GM19324 (cell line): ENCODE results near the gene GRAMD1A.
"Not testable (repeated sequence)": the region's sequence is repeated elsewhere in the genome, so short reads cannot be mapped to it uniquely, and the experiment has no call there.

ENCODE experiments used
- ATAC-seq: cut with Tn5 transposase; IDR thresholded peaks from one replicate; pipeline ENCODE4 v1.9.1; 2021; ENCODE audit warnings: mild to moderate bottlenecking, moderate library complexity; ENCODE audit not compliant: unreplicated experiment, low FRiP score

GRAMD1A gene

DNA sequence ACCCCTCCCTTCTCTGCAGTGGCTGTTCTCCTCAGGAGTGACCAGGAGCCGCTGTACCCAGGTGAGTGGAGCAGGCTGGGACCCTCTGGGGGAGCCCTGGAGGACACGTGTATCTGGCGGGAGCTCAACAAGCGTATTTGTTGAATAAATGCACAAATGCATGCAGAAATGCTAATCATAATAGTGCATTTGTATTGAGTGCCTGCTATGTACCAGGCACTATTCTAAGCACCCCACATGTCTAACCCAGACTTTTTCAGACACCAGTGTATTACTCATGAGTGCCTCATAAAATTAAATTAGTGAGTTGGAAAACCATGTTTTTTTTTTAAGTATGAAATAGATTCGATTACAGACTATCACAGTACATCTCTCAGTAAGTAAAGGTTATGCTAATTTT is 49.3 kb downstream of the GRAMD1A start:
- ATAC-seq, result no peak

- not testable (repeated sequence) for ATAC-seq
These were observed 50.5 kb downstream of the GRAMD1A start for GRCh38 chr19:35050662-35051061.

GRCh38 chr19:35051268-35051667 is 51.1 kb downstream of the GRAMD1A start:
- ATAC-seq, result not testable (repeated sequence)

DNA sequence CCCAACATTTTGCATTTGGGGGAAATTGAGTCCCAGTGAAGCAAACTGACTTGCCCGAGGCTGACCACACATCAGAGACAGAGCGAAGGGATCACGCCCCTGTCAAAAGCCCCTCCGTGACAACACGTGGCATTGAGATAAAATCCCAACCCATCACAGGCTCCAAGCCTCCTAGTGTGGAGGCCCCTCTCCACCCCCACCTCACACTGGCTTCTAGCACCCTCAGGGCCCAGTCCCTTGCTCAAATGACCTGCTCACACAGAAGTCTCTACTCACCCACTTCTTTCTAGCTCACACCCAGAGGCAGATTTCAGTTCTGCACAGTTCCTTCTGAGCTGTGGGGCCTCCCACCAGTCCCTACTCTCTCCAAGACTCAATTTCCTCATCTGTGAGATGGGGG is 51.7 kb downstream of the GRAMD1A start:
- ATAC-seq, result no peak

DNA sequence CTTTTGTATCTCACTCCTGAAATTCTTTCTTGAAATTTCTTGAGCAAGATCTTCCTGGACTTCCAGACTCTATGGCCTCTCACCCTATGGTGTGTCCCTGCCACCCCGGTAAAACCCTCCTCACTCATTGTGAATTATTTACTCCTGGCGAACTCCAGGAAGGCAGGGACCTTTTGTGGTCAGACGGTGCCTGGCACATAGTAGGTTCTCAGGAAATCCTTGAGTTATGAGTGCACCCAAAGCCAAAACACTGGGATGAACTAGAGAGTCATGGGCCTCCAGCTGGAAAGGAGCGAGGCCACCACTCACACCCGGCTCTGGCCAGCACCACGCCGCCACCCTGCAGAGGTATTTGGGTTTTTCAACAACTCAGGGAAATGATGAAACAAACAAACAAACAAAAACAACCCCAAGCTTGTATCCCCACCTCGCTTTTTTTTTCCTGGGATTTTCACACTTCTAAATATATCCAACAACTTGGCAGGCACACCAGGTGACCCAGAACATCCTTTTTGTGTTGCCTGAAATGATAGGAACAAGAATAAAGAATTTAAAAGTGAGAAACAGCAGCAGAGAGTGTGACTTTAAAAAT is 52.6 kb downstream of the GRAMD1A start:
- no peak for ATAC-seq

DNA sequence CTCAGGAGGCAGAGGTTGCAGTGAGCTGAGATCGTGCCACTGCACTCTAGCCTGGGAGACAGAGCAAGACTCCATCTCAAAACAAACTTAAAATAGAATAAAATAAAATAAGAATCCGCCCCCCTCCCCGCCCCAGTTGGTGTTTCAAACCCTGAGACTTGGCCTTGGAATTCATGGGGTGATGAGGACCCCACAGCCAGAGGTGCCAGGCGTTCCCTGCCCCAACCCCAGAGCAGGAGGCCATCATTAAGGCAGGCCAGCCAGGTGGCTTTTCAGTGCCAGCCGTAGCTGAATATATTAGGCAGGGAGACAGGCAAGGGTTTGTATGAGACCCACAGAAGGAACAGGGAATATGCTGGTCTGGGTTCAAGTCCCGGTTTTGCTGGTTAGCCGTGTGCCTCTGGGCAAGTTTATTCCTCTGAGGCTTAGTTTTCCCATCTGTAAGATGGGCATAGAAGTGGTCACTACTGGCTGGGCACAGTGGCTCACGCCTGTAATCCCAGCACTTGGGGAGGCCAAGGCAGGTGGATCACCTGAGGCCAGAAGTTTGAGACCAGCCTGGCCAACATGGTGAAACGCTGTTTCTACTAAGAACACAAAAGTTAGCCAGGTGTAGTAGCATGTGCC is 53.7 kb downstream of the GRAMD1A start:
- ATAC-seq, result no peak

DNA sequence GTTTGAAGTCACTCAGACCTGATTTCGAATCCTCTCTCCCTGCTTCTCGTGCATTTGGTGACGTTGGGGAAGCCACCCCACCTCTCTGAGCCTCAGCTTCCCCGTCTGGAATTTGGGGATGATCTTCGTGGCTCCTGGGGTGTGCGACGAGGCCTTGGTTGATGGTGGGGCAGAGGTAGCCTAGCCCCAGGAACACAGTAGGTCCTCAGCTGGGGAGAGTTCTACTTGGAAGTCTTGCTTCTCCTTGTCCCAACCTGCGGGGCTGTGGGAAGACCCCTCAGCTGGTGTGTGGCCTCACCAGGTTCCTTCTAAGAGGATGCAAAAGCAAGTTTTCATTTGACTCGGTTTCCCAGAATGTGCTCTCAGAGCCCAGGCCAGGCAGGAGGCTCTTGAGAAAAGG is 54.5 kb downstream of the GRAMD1A start:
- no peak for ATAC-seq

DNA sequence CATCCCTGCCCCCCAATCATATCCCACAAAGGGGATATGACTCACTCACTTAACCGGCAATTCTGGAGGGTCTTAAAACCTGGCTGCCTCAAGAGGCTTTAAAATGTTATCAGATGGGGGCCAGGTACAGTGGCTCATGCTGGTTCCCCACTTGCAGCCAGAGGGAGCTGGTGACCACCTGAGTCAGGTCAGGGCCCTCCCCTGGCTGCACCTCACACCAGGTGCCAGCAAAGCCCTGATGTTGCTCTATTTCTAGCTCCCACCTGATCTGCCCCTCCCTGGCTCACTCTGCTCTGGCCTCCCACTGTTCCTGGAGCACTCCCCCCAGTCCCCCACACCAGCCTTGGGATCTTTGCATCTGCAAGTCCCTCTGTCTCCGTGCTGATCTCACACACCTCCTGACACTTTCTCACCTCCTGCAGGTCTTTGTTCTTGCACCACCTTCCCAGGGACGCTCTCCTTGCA is 55.6 kb downstream of the GRAMD1A start:
- no peak for ATAC-seq

GRCh38 chr19:35056513-35057063 is 56.5 kb downstream of the GRAMD1A start:
- ATAC-seq, result no peak

- ATAC-seq, result no peak
These were observed 58.2 kb downstream of the GRAMD1A start for GRCh38 chr19:35058370-35058769.

- ATAC-seq, result no peak
These were observed 59.1 kb downstream of the GRAMD1A start for GRCh38 chr19:35059006-35059798.

GRCh38 chr19:35059799-35060091 is 59.6 kb downstream of the GRAMD1A start:
- ATAC-seq, result no peak

GRCh38 chr19:35060160-35060855 is 60.2 kb downstream of the GRAMD1A start:
- ATAC-seq, result no peak

GRCh38 chr19:35061583-35062373 is 61.7 kb downstream of the GRAMD1A start:
- no peak for ATAC-seq

- no peak for ATAC-seq
These were observed 62.8 kb downstream of the GRAMD1A start for GRCh38 chr19:35062942-35063341.

DNA sequence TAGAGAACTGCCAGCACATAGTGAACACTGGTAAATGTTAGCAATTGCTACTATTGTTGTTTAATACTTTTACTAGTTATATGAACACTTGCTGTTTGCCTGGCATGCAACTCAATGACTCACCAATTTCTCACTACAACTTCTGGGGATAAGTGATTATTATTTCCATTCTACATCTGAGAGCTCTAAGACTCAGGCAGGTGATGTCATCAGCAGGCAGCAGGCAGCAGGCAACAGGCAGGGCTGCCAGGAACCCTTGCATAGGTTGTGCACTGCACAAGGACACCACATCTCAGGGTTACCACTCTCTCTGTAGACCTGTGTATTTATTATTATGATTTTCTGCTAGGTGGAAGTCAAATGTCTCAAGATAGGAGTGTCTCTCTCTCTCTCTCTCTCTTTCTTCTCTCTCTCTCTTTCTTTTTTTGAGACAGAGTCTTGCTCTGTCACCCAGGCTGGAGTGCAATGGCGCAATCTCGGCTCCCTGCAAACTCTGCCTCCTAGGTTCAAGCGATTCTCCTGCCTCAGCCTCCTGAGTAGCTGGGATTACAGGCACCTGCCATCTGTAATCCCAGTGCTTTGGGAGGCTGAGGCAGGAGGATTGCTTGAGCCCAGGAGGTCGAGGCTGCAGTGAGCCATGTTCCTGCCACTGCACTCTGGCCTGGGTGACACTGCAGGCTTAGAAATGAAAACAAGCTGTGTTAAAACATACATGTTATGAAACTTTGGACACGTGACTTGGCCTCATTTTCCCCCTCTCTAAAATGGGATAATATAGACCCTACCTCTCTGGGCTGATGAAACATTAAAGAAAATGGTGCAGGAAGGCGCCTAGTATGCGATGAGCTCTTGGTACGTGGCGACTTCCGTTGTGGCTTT is 64.1 kb downstream of the GRAMD1A start:
- ATAC-seq, result no peak

- no peak for ATAC-seq
These were observed 65.5 kb downstream of the GRAMD1A start for GRCh38 chr19:35065574-35065973.

DNA sequence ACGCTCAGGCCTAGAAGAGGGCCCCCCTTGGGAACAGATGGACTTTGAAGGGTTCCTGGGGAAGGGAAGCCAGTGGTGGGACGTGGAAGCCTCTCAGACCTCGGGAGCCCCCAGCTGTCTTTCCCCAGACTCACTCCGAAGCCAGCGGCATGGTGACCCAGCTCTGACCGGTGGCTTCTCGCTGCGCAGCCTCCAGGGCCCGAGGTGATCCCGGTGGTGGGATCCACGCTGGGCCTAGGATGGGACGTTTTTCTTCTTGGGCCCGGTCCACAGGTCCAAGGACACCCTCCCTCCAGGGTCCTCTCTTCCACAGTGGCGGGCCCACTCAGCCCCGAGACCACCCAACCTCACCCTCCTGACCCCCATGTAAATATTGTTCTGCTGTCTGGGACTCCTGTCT is 66.0 kb downstream of the GRAMD1A start:
- no peak for ATAC-seq
